Epidermal melanocyte (primary cell): ENCODE measurements around the gene AQP11.
"Not testable (repeated sequence)": the region's sequence is repeated elsewhere in the genome, so short reads cannot be mapped to it uniquely, and the experiment has no call there.

Experiments used
- DNase-seq: peaks from one replicate; pipeline ENCODE4 v3.0.0; 2011; ENCODE audit warnings: low spot score; ENCODE audit not compliant: insufficient read length

AQP11 gene

DNA sequence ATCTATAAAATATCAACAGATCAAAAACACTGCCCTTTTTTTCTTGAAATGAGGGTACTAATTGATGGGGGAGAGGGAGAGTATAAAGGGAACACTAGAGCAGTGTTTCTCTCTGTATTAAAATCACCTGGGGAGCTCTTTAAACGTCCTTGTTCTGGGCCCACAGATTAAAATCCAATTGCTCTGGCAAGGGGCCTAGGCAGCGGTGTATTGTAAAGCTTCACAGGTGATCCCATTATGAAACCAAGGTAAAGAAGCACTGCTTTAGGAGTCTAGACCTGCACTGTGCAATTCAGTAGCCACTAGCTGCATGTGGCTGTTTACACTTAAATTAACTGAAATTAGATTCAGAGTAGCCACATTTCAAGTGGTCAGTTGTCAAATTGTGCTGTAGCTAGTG, 3.0 kb downstream of the AQP11 start:
- no peak for DNase-seq

DNA sequence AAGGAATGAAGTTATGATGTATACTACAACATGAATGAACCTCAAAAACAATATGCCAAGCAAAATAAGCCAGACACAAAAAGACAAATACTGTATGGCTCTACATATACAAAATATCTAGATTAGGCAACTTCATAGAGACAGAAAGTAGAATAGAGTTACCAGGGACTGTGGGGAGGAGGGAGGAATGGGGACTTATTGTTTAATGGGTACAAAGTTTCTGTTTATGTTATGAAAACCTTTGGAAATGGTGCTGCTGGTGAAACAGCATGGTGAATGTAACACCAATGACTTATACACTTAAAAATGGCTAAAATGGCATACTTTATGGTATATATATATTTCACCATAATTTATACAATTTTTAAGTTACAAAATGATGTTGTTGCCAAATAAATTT, 4.1 kb downstream of the AQP11 start:
- DNase-seq: no peak

DNA sequence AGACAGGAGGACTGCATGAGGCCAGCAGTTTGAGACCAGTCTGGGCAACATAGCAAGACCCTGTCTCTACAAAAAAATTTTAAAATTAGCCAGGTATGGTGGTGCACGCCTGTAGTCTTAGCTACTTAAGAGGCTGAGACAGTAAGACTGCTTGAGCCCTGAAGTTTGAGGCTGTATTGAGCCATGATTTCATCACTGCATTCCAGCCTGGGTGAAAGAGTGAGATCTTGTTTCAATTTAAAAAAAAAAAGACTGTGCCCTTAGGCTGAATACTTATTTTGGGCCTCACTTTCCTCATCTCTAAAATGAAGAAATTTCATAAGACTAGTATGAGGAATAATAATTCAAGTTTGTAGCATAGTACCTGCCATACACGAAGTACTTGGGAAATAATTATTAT, 6.9 kb downstream of the AQP11 start:
- no peak for DNase-seq

- no peak for DNase-seq
Observed at GRCh38 chr11:77598195-77598594, 8.4 kb downstream of the AQP11 start.

DNA sequence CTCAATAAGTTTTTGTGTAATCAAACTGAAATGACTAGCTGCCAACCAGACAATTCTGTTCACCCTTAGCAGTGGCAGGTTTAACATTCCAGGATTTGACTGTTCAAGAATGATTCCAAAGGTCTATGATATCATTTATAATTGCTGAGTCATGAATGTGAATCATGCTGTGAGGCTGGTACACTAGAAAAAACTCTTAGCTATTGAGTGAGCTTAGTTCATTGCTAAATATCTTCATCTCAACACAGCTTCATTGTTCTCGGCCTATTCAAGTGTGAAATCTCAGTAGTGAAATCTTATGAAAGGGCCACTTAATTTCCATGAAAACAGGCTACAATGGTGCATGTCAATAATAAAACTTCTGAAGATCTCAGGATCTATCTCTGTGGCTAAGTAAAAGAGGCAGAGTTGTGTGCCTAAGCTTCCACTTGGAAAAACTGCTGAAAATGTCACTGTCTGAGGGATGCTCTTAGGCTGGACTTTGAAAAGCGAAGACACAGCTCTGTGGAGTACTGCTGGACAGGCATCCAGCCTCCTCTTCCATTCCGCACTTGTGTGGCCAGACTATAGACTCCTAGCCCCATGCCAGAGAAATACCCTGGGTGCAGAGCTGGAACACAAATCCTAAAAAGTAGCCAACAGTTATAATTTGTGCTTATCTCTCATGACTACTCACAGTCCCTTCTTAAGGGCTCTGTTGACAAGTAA, 12.8 kb downstream of the AQP11 start:
- peak; percentile 32 for DNase-seq

GRCh38 chr11:77604281-77604680, 14.5 kb downstream of the AQP11 start:
- DNase-seq: no peak

DNA sequence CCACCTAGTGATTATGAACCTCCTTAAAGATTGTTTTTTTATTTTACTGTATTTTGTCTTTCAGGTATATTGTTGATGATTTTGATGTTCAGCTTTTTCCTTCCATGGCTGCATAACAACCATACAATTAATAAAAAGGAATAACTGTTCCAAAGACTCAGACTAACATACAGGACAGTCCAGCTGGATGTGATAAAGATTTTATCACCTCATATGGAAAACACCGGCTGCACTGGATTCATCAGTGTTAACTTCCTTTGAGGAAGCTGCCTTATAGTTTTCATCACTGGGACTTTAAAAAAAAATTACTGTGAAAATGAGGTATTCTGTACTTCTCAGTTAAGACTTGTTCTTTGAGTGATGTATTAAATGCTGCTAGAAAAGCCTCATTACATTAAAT, 19.5 kb downstream of the AQP11 start:
- DNase-seq: no peak

DNA sequence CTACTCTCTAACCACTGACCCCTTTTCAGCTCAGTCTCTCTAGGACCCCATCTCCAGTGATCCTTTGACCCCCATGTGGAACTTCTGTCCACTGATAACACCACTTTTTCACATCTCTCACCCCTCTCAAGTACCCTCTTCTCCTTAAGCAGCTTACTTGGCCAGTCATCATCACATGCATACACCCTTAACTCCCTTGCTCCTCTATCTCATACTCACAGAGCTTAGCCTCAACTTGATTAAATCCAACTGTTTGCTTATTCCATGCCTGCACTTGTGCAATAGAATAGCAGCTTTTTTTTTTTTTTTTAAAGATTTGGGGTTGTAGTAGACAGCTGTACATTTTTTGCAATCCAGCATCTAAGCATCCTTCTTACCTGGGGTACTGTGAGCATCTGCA, 22.2 kb downstream of the AQP11 start:
- no peak for DNase-seq

GRCh38 chr11:77617892-77618291, 28.1 kb downstream of the AQP11 start:
- no peak for DNase-seq

DNA sequence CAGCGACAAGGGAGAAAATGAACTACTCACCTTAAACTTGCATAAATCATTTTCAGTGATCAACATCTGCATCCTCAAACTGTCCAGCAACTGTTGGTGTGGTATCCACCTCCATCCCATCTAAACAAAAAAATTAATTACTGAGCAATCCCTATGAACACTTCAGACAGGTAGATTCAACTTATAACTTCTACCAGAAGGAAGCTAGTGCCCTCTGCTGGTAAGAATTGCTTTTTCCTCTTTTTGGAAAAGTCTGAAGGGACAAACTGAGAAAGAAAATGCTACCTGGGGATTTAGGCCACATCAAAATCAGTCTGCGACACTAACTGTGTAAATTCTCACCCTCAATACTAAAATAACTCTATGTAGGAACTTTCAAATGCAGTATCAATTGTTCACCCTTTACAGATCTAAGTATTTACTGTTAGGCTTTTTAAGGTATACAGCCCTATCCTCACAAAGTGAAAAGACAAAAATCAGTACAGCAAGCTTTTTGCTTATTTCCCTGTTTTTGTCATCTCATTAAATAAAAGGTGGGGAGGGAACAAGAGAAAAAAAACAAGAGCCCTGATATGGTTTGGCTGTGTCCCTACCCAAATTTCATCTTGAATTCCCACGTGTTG, 29.9 kb downstream of the AQP11 start:
- no peak for DNase-seq

DNA sequence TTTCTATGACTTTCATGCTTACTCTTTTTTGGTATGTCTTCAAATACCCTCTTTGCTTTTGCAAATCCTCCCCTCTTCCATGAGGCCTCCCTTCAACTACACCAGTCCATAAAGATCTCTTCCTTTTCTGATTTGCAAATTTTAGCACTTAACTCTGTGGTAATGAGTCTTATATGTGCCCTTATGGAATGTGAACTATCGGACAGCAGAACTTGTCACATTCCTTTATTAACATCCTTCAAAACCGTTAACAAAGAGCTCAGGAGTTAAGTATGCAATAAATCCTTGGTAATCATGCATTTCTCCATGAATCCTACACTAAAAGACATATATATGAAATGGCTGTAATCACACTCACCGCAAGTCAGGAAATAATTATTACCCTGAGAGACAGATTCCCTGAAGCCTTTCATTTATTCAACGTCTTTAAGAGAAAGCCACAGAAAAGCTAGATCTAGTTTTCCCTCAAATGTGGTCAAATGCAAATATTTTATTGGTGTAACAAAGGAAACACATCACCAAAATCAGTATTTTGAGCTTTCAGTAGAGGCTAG, 40.5 kb downstream of the AQP11 start:
- DNase-seq: no peak

DNA sequence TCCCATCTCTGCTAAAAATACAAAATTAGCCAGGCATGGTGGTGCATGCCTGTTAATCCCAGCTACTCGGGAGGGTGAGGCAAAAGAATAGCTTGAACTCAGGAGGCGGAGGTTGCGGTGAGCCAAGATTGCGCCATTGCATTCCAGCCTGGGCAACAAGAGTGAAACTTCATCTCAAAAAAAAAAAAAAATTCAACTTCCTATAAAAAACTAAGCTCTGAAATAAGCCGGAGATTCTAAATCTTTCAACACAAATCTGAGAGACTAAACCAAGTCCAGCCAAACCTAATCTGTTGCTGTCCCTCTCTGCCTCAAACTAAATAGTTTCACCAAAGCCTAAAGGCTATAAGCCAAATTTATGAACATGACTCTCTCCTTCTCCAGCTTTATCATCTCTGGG, 44.2 kb downstream of the AQP11 start:
- DNase-seq: not testable (repeated sequence)

DNA sequence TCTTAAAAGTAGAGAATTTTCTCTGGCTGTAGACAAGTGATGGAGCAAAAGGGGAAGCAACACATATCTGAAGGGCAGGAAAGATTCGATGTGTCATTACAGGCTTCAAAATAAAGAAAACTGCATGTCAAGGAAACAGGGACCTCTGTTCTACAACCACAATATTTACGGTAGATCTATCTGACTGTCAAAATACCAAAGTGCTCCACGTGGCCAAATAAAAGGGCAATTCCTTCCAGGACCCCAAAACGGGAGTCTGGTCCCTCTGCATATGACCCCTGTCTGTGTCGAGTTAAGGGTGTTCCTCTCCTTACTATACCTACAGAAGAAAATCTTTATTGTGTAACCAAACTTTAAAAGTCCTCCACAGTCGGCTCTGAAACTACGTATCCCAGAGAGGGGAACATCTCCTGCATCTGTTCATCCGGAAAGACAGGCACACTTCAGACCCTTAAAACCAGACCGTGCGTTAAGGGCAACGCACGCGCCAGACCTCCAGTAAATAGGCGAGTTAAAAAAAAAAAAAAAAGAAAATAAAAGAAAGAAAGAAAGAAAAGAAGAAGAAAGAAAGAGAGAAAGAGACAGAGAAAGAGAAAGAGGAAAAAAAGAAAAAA, 47.1 kb downstream of the AQP11 start:
- DNase-seq: no peak

DNA sequence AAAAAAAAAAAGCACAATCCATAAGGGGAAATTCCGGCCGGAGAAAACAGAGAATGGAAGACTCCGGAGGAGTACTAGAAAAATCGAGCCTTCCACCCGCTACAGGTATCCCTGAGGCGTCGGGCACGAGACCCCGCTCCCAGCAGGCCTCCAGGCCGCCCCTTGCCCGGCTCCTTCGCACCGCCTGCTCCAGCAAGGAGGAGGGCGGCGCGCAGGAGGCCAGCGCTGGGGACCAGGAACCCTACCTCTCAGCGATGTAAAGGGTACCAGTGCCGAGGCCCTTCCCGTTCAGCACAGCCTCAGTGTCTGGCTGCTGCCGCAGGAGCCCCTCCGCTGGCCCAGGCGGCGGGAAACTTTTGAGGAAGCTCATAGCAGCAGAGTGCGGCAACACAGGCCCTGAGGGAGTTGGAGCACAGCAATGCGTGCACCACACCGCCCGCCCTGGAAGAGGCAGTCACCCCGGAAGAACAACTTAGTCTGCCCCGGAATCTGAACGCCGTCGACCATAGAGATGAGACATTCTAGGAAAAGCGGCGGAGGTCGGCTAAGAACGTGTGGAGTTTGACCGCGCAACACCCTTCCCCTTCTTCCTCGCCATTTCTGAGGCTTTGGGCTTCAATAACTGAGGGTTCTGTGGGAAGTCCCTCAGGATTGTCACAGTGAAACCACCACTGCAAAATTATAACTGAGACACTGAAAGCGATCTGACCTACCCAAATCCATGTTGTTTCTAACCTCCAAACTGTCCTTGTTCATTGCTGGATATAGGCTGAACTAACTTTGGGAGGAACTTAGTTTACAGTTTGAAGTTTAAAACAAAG, 47.8 kb downstream of the AQP11 start, which contains the start of gene CLNS1A:
Gene CLNS1A, minus strand, starts transcription at position 450 of the 821 bp plus-strand sequence. Its CDS starts 80 bp downstream, at position 370.
- peak; percentile 30 for DNase-seq

DNA sequence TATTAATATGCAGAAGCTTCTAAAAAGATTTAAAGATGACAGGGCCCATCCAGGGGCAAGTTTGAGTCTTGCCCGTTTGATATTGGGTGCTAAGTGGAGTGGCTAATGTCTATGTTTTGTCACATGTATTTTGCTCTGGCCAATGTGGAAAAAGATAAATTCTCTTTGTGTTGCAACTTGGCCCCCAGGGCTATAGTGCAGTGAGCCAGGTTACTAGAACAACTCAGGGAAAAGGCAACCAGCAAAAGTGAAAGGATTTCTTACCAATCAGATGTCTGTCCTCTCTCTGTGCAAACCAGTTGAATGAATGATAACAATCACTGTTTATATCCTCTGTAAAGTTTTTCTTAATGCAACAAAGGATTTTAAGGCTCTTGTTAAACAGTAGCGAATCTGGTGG, 52.5 kb downstream of the AQP11 start:
- no peak for DNase-seq

DNA sequence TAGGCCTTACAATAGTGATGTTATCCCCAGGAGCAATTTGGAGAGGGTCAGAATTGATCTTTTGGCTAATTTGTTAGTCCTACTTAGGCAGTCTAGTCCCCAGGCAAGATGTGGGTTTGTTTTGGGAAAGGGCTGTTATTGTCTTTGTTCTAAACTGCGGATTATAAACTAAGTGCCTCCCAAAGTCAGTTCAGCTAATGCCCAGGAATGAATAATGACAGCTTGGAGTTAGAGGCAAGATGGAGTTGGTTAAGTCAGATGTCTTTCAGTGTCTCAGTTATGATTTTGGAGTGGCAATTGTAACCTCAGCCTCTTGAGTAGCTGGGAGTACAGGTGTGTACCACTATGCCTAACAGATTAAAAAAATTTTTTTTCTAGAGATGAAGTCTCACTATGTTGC, 55.1 kb downstream of the AQP11 start:
- no peak for DNase-seq

GRCh38 chr11:77647654-77648305, 58.0 kb downstream of the AQP11 start:
- DNase-seq: no peak

- DNase-seq: no peak
Observed at GRCh38 chr11:77650123-77650522, 60.4 kb downstream of the AQP11 start.

- no peak for DNase-seq
Observed at GRCh38 chr11:77654770-77655434, 65.1 kb downstream of the AQP11 start.

GRCh38 chr11:77656362-77656761, 66.6 kb downstream of the AQP11 start:
- DNase-seq: no peak
